ENCODE measurements around the gene IMMP2L.

IMMP2L gene

GRCh38 chr7:111393011-111393754, 169.1 kb downstream of the IMMP2L start:
- no peak for DNase-seq (ENCODE audit: low read depth in 2 of 2)

GRCh38 chr7:111392294-111392693, 170.0 kb downstream of the IMMP2L start:
- no peak for DNase-seq (ENCODE audit: low read depth in 2 of 2)

- DNase-seq (ENCODE audit: low read depth in 2 of 2) = no peak
These were observed 172.3 kb downstream of the IMMP2L start for GRCh38 chr7:111390000-111390399.

DNA sequence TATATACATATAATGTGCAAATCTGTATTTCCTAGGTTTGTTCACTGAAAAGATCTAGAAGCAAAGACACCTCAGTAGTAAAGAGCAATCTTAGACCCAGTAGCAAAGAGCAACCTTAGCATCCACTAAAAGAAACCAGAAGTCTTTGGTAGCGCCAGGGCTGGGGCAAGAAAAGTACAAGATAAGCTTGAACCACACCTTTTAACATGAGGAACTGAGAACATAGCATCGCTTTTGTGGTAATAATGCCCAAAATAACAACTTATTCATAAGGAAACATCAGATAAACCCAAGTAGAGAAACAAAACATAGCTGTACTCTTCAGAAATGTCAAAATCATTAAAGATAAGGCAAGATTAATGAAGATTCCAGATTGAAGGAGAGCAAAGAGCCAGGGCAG, 173.4 kb downstream of the IMMP2L start:
- DNase-seq (ENCODE audit: low read depth in 2 of 2) = no peak

- no peak for DNase-seq (ENCODE audit: low read depth in 2 of 2)
These were observed 174.3 kb downstream of the IMMP2L start for GRCh38 chr7:111388016-111388415.

DNA sequence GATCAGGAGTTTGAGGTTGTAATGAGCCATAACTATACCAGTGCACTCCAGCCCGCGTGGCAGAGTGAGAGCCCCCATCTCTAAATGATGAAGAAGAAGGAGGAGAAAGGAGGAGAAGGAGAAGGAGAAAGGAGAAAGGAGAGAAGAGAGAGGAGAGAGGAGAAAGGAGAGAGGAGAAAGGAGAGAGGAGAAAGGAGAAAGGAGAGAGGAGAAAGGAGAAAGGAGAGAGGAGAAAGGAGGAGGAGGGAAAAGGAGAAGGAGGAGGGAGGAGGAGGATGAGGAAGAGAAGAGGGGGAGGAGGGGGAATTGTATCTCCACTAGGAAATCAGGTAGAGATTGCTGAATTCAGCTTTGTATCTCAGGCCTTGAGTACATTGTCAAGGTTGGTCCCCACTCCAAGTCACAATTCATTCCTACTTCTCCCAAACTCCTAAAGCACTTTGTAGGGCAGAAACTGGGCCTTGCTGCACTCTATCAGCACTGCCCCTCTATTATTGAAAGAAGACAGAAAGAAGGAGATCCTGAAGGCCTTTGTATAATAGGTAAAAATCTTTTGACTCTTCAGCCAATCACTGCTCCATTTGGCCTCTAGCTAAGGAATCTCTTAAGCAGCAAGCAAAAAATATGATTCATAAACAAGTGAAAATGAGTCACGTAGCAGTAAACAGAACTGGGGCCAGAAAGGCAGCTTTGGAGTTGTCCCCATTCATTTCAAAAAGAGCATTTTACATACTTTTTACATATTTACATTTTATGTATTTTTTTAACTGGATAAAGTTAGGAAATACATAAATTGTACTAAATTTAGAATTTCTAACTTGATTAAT, 178.0 kb downstream of the IMMP2L start:
- no peak for DNase-seq (ENCODE audit: low read depth in 2 of 2)

DNA sequence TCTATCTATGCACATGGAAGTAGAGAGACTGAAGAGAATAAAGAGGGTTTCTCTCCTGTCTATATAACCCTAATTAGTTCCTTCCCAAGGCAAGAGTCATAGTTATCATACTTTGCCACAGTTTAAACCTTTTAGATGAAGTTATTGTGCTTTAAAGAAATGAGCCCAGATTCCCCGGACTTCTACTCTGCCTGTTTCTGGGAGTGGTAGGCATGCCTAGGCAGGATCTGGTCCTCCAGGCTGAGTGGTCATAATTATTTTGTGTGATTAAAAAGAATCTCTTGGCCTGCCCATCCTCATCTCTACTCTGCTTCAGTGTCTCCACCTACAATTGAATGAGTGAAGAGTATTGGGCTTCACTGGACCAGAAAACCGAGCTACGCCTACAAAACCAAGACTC, 179.2 kb downstream of the IMMP2L start:
- no peak for DNase-seq (ENCODE audit: low read depth in 2 of 2)

DNA sequence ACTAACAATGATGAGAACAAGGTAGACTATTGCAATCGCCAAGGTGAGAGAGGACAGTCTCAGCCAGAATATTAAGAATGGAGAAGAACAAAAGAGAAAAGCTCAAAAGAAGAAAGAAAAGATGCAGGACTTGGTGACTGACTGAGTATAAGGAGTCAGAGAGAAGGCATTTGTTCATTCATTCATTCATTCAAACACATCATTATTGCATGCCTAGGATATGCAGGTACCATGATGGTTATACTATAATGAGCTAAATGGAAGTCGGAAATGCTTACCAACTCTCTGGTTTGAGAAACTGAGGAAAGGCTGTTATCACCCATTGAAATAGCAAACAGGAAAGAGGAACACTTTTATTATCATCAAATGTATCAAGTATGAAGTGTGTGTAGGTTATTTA, 180.7 kb downstream of the IMMP2L start:
- no peak for DNase-seq (ENCODE audit: low read depth in 2 of 2)

DNA sequence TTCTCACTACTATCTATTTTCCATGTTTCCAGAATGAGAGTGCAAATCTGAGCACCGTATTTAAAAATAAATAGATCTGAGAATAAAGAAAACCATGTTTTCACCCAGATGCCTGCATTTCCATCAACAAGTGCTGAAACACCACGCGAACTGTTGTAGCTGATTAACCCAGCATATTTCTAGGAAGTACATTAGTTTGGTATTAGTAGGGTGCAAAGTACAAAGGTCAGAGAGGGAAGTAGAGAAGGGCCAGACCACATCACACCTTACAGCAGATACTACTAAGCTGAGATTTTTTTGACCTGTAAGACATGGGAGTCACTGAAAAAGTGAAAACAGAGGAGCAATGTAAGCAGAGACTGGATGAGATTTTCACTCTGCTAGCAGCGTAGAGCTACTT, 181.3 kb downstream of the IMMP2L start:
- no peak for DNase-seq (ENCODE audit: low read depth in 2 of 2)

GRCh38 chr7:111374027-111374426, 188.3 kb downstream of the IMMP2L start:
- no peak for DNase-seq (ENCODE audit: low read depth in 2 of 2)

DNA sequence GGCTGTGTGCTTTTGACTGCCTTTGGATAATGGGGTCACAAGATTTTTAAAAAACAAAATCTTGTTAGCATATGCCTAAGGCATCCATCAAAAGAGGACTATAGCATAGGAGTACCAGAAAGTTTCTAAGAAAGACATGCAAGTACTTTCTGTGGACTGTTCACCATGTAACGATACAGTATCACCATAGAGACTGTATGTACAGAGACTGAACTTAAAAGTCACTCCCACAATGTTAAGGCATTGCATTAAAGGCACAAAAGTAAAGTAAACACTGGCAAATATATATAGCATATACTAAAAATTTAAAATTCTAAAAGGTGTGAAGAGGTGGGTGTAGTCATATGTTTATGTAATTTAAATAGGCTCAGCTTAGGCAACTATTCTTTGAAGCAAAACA, 190.9 kb downstream of the IMMP2L start:
- no peak for DNase-seq (ENCODE audit: low read depth in 2 of 2)

DNA sequence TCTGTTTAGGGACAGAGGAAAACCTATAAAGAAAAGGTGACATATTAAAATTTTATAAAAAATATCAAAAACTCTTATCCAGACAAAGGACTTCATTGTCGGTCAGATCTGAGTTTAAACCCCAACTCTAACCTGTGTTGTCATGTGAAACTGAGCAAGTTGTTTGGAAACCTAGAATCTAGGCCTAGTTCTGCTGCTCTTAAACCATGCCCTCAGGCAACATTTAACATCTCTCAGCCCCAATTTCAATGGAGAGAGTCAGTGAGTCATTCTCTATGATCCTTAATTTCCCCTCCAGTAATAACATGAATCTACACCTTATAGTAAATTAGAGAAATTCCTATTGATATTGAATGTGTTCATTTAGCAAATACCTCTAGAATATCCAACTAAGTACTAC, 192.3 kb downstream of the IMMP2L start:
- DNase-seq (ENCODE audit: low read depth in 2 of 2) = no peak

DNA sequence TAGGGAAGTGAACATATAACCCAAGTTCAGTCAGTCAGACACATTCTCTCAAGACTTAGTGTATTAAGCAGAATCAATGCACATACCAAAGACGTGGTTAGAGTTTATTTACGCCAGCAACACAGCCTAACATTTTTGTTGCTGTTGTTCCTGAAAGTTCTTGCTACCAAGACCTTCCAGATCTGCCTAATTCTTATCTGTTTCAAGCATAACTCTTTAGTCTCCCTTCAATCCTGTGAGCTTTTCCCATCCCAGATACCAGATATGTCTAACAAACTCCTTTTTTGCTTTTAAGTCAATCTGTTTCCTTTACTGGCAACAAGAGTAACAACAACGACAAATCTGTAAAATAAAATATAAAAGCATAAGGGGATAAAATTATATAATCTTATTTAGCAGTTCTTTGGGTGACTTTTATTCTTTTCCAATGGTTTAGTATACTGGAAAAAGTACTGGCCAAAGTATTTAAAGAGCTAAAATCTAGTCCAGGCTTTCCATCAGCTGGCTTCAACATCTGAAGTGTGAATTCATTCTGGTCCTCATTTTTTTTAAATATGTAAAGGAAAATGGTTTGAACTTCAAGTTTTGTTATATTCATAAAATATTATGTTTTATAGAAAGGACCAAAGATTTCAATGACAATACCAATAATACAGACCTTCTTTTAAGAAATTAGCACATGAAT, 193.8 kb downstream of the IMMP2L start:
- DNase-seq (ENCODE audit: low read depth in 2 of 2) = no peak

DNA sequence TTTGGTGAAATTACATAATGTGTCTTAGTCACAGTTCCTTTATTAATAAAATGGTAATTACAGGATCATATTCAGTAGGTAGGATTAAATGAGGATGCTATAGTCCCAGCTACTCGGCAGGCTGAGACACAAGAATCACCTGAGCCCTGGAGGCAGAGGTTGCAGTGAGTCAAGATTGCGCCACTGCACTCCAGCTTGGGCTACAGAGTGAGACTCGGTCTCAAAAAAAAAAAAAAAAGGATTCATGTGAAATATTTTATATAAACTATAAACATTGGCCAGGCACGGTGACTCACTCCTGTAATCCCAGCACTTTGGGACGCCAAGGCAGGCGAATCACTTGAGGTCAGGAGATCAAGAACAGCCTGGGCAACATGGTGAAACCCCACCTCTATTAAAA, 197.9 kb downstream of the IMMP2L start:
- no peak for DNase-seq (ENCODE audit: low read depth in 2 of 2)

- DNase-seq (ENCODE audit: low read depth in 2 of 2) = no peak
These were observed 199.2 kb downstream of the IMMP2L start for GRCh38 chr7:111363099-111363498.

DNA sequence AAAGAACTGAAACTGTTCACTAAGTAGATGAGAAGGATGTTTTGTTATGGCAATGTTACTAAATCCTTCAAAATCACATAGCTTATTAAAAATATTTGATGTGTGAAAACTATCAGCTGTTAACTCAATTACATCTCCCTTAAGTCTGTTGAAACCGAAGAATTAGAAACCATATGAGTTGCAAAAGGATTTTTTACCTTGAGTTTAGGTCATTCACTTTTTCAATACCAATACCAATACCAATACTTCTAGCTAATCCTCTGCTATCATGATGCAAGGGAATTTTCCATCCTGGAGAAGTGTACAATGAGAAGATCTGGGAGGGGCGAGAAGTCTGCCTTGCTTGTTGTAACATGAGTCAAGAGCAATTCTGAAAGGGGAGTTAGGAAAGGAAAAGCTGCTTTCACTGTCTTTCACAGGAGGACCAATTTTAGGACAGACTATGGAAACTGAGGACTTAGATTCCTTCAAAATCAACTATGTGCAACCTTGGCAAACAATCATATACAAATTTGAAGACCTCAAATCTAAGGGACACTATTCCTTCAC, 199.7 kb downstream of the IMMP2L start:
- DNase-seq (ENCODE audit: low read depth in 2 of 2) = no peak

- no peak for DNase-seq (ENCODE audit: low read depth in 2 of 2)
These were observed 203.4 kb downstream of the IMMP2L start for GRCh38 chr7:111358915-111359314.

DNA sequence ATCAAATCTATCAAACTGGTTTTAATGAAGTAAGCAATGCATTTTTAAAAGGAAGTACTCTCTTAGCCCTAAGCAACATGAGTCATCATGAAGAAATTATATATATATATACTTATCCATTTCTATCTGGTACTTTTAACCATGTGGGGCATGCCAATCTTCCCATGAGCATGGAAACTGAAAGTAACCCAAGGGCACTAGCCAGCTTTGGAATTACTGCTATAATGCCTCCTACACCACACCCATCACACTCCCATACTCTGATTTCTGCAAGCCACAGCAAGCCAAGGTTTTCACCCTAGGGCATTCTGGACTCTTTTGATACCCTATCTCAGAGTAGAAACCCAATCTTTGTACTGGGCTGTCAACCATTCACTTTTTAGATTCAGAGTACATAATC, 204.6 kb downstream of the IMMP2L start:
- no peak for DNase-seq (ENCODE audit: low read depth in 2 of 2)

DNA sequence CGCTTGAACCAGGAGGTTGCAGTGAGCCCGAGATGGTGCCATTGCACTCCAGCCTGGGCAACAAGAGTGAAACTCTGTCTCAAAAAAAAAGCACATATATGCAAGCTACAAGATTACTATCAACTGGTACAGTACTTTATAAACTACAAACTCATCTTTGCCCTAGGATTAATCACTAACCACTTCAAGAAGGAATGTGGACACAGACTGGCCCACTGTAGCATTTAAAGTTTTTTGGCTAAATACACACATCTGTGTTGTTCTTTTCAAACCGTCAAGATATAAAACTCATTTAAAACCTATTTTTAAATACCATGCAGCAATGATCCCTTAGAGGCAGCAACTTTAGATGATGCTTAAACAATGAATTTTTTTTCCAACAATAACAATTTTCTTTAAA, 205.4 kb downstream of the IMMP2L start:
- no peak for DNase-seq (ENCODE audit: low read depth in 2 of 2)

- DNase-seq (ENCODE audit: low read depth in 2 of 2) = no peak
These were observed 210.0 kb downstream of the IMMP2L start for GRCh38 chr7:111352319-111352718.

DNA sequence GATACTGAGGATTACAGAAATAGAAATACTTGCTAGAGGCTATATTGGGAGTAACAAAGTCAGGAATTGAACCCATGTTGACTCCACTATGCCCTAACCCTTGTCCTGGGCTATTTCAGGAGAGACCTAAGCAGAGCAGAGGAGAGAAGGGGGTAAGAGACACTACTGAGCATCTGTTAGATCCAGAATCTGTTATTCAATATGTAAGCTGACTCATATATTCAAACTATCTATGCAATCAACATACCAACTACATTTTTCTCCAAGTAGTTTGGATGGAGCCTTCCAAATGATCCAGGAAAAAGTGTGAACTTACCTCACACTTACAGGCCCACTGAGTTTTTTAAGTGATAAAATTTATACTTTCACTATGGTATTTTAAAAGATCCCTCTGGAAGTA, 216.1 kb downstream of the IMMP2L start:
- no peak for DNase-seq (ENCODE audit: low read depth in 2 of 2)

DNA sequence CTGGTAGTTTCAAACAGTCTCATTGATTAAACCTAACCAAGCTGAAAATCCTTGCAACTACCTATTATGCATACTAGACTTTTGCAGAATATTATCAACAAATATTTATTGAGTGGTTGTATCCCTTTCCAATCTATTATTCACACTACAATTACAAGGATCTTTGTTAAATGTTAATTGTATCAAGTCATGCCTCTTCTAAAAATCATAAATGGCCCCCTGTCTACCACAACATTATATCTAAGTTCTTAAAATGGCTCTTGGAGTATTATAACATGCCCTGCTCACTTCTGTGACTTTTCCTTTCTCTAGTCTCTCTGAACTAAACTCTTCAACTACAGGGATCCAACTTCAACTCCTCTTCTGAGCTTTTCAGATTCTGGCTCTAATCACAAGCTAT, 219.3 kb downstream of the IMMP2L start:
- DNase-seq (ENCODE audit: low read depth in 2 of 2) = no peak

All from activated CD4-positive, alpha-beta T cell treated with anti-CD3 and anti-CD28 coated beads for 24 hours (primary cell).